HEK293 (cell line): ENCODE results near the gene PHC3.

Source experiments
- CTCF ChIP-seq: fragments of 450-650 bp; formaldehyde crosslinking; IDR thresholded peaks from 2 replicates; pipeline ENCODE4 v1.5.1; 2016; ENCODE audit warnings: missing biosample characterization, missing genetic modification characterization
- HIC1 ChIP-seq: fragments of 450-650 bp; formaldehyde crosslinking; IDR thresholded peaks from 2 replicates; pipeline ENCODE4 v1.5.1; 2016; ENCODE audit warnings: missing biosample characterization, missing genetic modification characterization
- KLF16 ChIP-seq: fragments of 450-650 bp; formaldehyde crosslinking; IDR thresholded peaks from 2 replicates; pipeline ENCODE4 v1.5.1; 2017; ENCODE audit warnings: missing biosample characterization, missing genetic modification characterization
- MZF1 ChIP-seq: fragments of 450-650 bp; formaldehyde crosslinking; IDR thresholded peaks from 2 replicates; pipeline ENCODE4 v1.5.1; 2017; ENCODE audit warnings: missing biosample characterization, missing genetic modification characterization, borderline replicate concordance
- PBX3 ChIP-seq: sonication (generic); formaldehyde crosslinking; IDR thresholded peaks from 2 replicates; pipeline ENCODE4 v1.8.1; 2022; ENCODE audit warnings: mild to moderate bottlenecking, moderate library complexity, missing genetic modification reagents
- WT1 ChIP-seq: fragments of 450-650 bp; formaldehyde crosslinking; IDR thresholded peaks from 2 replicates; pipeline ENCODE4 v1.5.1; 2016; ENCODE audit warnings: missing biosample characterization, missing genetic modification characterization
- ZBTB7A ChIP-seq: fragments of 450-650 bp; formaldehyde crosslinking; IDR thresholded peaks from 2 replicates; pipeline ENCODE4 v1.5.1; 2016; ENCODE audit warnings: low read depth, missing biosample characterization, missing genetic modification characterization
- ZNF184 ChIP-seq: fragments of 450-650 bp; IDR thresholded peaks from 2 replicates; pipeline ENCODE4 v1.5.1; 2018; ENCODE audit warnings: missing biosample characterization, mild to moderate bottlenecking, missing genetic modification characterization
- ZNF302 ChIP-seq: fragments of 450-650 bp; formaldehyde crosslinking; IDR thresholded peaks from 2 replicates; pipeline ENCODE4 v1.5.1; 2016; ENCODE audit warnings: missing biosample characterization, missing genetic modification characterization, low read depth
- ZNF670 ChIP-seq: fragments of 450-650 bp; formaldehyde crosslinking; IDR thresholded peaks from 2 replicates; pipeline ENCODE4 v1.5.1; 2016; ENCODE audit warnings: missing biosample characterization, missing genetic modification characterization, low read depth
- TF ChIP-seq, protein P1 (sequence below): fragments of 450-650 bp; formaldehyde crosslinking; IDR thresholded peaks from 2 replicates; pipeline ENCODE4 v1.5.1; 2016; ENCODE audit warnings: missing biosample characterization, missing genetic modification characterization

GRCh38 chr3:170149016-170149415, 32.5 kb downstream of the PHC3 start:
- no peak for TF ChIP-seq ZNF184 (tag by site-specific recombination)
- TF ChIP-seq MZF1 (tag by site-specific recombination): no peak
- TF ChIP-seq ZNF302: no peak
- TF ChIP-seq CTCF: no peak
- TF ChIP-seq ZNF670: no peak
- no peak for TF ChIP-seq KLF16 (tag by site-specific recombination)
- no peak for TF ChIP-seq ZBTB7A (tag by site-specific recombination)
- no peak for TF ChIP-seq WT1 (tag by site-specific recombination)
- TF ChIP-seq PBX3 (CRISPR knock-in tag): no peak
- no peak for TF ChIP-seq HIC1 (tag by site-specific recombination)
- TF ChIP-seq, protein P1, sequence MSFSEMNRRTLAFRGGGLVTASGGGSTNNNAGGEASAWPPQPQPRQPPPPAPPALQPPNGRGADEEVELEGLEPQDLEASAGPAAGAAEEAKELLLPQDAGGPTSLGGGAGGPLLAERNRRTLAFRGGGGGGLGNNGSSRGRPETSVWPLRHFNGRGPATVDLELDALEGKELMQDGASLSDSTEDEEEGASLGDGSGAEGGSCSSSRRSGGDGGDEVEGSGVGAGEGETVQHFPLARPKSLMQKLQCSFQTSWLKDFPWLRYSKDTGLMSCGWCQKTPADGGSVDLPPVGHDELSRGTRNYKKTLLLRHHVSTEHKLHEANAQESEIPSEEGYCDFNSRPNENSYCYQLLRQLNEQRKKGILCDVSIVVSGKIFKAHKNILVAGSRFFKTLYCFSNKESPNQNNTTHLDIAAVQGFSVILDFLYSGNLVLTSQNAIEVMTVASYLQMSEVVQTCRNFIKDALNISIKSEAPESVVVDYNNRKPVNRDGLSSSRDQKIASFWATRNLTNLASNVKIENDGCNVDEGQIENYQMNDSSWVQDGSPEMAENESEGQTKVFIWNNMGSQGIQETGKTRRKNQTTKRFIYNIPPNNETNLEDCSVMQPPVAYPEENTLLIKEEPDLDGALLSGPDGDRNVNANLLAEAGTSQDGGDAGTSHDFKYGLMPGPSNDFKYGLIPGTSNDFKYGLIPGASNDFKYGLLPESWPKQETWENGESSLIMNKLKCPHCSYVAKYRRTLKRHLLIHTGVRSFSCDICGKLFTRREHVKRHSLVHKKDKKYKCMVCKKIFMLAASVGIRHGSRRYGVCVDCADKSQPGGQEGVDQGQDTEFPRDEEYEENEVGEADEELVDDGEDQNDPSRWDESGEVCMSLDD (tag by site-specific recombination): no peak
